ENCODE data around the gene HNRNPA0. TPM values are rescaled to one million over a fixed set of nuclear protein-coding genes. Genes with fewer than 3 reads are reported as not detected.
"Not testable (repeated sequence)": the region's sequence is repeated elsewhere in the genome, so short reads cannot be mapped to it uniquely, and the experiment has no call there.

Gene HNRNPA0
- total and polyA plus RNA-seq, 5 donors: 16.7 to 26.7 (median 19.5) TPM

GRCh38 chr5:137782984-137783536 is 28.9 kb upstream of the HNRNPA0 start:
- 66% methylated on average over 4 of the region's 4 CpGs for WGBS
- intact Hi-C loops (cut with DNase I): loop anchor here in 1 of 4 donors (5.0 kb wide), 1 partner anchor 39 kb away; no protein-coding TSS in a partner anchor

GRCh38 chr5:137782055-137782454 is 27.9 kb upstream of the HNRNPA0 start:
- ATAC-seq: no peak
- Histone ChIP-seq H3K27ac (ENCODE audit: low read length) (no peak overlapping the region), H3K9me3 (ENCODE audit: control insufficient read depth, low read length) (no peaks in the 10 kb centered on the region), H3K27me3 (ENCODE audit: control insufficient read depth, insufficient read depth) (no peaks in the 10 kb centered on the region), H3K4me3 (ENCODE audit: low read length) (no peak overlapping the region), H3K4me1 (ENCODE audit: control insufficient read depth, insufficient read depth, low read length) (no peaks in the 10 kb centered on the region)
- no peak for DNase-seq
- WGBS: 97% methylated on average over 2 of the region's 2 CpGs
- intact Hi-C loops (cut with DNase I): loop anchor here in 1 of 4 donors (5.0 kb wide), 1 partner anchor 40 kb away; no protein-coding TSS in a partner anchor

More at GRCh38 chr5:137782984-137783536, 28.9 kb upstream of the HNRNPA0 start:
- Histone ChIP-seq H3K4me3 (ENCODE audit: low read length) (no peak overlapping the region), H3K9me3 (ENCODE audit: control insufficient read depth, low read length) (no peaks in the 10 kb centered on the region), H3K4me1 (ENCODE audit: control insufficient read depth, insufficient read depth, low read length) (no peaks in the 10 kb centered on the region), H3K27me3 (ENCODE audit: control insufficient read depth, insufficient read depth) (no peaks in the 10 kb centered on the region), H3K27ac (ENCODE audit: low read length) (no peak overlapping the region)
- no peak for ATAC-seq
- DNase-seq: peak in 1 of 3 donors; percentile 22

DNA sequence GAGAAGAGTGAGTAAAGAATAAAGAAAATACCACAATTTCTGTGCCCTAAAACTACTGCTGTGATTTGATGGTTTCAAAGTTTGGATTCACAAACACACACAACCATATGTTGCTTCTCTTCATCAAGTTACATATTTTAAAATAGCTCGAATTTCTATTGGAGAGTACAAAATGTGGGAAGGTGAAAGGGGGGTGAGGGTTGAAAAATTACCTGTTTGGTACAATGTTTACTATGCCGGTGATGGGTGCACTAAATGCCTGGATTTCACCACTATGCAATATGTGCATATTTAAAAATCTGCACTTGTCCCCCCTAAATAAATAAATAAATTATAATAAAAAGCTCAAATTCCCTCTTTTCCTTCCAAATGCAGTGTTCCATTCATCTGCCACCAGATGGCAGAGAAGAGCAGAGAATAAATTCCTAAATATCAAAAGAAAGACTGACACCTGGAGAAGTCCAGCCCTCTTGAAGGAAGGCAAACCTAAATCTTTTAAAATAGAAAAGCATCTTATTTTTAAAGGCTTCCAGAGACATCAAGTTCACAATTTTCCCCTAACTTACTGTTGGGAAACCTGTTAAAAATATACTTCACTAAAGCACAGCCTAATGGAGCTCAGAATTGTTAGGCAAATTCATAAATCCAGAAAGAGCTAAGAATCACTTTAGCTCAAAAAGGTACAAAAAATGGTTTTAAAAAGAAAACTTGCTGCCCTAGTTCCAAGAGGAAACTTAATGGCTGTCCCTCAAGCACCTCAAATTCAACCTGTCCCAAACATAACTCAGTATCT is 24.8 kb upstream of the HNRNPA0 start:
- ATAC-seq: no peak
- DNase-seq: no peak
- Histone ChIP-seq H3K27ac (ENCODE audit: low read length) (no peak overlapping the region), H3K4me3 (ENCODE audit: low read length) (no peak overlapping the region), H3K4me1 (ENCODE audit: control insufficient read depth, insufficient read depth, low read length) (no peaks in the 10 kb centered on the region), H3K27me3 (ENCODE audit: control insufficient read depth, insufficient read depth) (no peaks in the 10 kb centered on the region), H3K9me3 (ENCODE audit: control insufficient read depth, low read length) (no peaks in the 10 kb centered on the region)
- intact Hi-C loops (cut with DNase I): loop anchor here in 1 of 4 donors (10.0 kb wide), 1 partner anchor 356 kb away; the partner anchor contains the start of gene NME5
- 51% methylated on average over 2 of the region's 2 CpGs for WGBS

GRCh38 chr5:137767937-137768336 is 13.8 kb upstream of the HNRNPA0 start:
- H3K27me3 ChIP-seq (ENCODE audit: control insufficient read depth, insufficient read depth); H3K4me1 ChIP-seq (ENCODE audit: control insufficient read depth, insufficient read depth, low read length); DNase-seq; H3K4me3 ChIP-seq (ENCODE audit: low read length); H3K27ac ChIP-seq (ENCODE audit: low read length); ATAC-seq; H3K9me3 ChIP-seq (ENCODE audit: control insufficient read depth, low read length): not testable (repeated sequence)
- 93% methylated on average over 5 of the region's 5 CpGs for WGBS
- intact Hi-C loops (cut with DNase I): loop anchor here in 1 of 4 donors (10.0 kb wide), 1 partner anchor 367 kb away; the partner anchor contains the start of gene NME5

- H3K4me3 ChIP-seq (ENCODE audit: low read length): no peak overlapping the region
- no peak overlapping the region for H3K27ac ChIP-seq (ENCODE audit: low read length)
- no peaks in the 10 kb centered on the region for H3K27me3 ChIP-seq (ENCODE audit: control insufficient read depth, insufficient read depth)
- intact Hi-C loops (cut with DNase I): loop anchor here in 1 of 4 donors (10.0 kb wide), 1 partner anchor 373 kb away; the partner anchor contains the start of gene NME5
- no peaks in the 10 kb centered on the region for H3K4me1 ChIP-seq (ENCODE audit: control insufficient read depth, insufficient read depth, low read length)
- WGBS: 87% methylated on average over 3 of the region's 3 CpGs
- no peak for DNase-seq
- H3K9me3 ChIP-seq (ENCODE audit: control insufficient read depth, low read length): no peaks in the 10 kb centered on the region
- ATAC-seq: no peak
Observed at GRCh38 chr5:137761566-137761965, 7.4 kb upstream of the HNRNPA0 start.

DNA sequence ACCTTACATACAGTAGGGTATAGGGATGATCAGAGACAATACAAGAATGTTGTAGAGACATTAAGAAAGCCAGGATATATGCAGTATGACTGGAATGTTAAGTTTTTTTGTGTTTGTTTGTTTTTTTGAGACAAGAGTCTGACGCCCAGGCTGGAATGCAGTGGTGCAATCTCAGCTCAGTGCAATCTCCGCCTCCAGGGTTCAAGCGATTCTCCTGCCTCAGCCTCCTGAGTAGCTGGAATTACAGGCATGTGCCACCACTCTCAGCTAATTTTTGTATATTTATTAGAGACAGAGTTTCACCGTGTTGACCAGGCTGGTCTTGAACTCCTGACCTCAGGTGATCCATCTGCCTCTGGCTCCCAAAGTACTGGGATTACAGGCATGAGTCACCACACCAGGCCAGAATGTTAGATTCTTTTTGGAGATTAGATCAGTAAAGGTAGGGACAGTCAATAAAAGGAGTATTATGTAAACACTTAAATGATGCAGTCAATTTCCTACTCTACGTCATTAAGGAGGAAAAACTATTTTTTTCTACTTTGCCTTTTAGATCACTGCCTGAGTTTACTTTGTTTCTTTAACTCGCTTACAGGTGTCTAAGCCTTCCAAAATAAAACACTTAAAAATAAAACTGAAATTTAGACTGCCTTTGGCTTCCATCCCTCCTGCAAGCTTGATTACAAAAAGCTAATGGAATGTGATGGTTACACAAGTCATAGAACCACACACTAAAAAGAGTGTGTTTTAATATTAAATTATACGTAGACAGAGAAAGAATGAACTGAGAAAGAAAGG is 6.8 kb upstream of the HNRNPA0 start:
- no peaks in the 10 kb centered on the region for H3K27me3 ChIP-seq (ENCODE audit: control insufficient read depth, insufficient read depth)
- DNase-seq: no peak
- WGBS: 88% methylated on average over 7 of the region's 7 CpGs
- no peaks in the 10 kb centered on the region for H3K9me3 ChIP-seq (ENCODE audit: control insufficient read depth, low read length)
- H3K4me1 ChIP-seq (ENCODE audit: control insufficient read depth, insufficient read depth, low read length): no peaks in the 10 kb centered on the region
- no peak overlapping the region for H3K4me3 ChIP-seq (ENCODE audit: low read length)
- H3K27ac ChIP-seq (ENCODE audit: low read length): no peak overlapping the region
- intact Hi-C loops (cut with DNase I): loop anchor here in 1 of 4 donors (10.0 kb wide), 1 partner anchor 374 kb away; the partner anchor contains the start of gene NME5
- no peak for ATAC-seq

DNA sequence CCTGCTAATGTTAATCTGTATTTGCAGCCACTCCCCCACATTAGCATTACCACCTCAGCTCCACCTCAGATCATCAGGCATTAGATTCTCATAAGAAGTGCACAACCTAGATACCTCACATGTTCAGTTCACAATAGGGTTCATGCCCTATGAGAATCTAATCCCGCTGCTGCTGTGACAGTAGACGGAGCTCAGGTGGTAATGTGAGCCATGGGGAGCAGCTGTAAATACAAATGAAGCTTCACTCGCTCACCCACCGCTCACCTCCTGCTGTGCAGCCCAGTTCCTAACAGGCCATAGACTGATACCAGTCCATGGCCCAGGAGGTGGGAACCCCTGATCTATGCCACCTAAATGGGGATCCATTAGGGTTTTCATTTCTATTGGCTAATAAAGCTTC is 6.1 kb upstream of the HNRNPA0 start:
- DNase-seq (no peak), ATAC-seq (no peak)
- Histone ChIP-seq H3K9me3 (ENCODE audit: control insufficient read depth, low read length) (no peaks in the 10 kb centered on the region), H3K27ac (ENCODE audit: low read length) (no peak overlapping the region), H3K27me3 (ENCODE audit: control insufficient read depth, insufficient read depth) (no peaks in the 10 kb centered on the region), H3K4me1 (ENCODE audit: control insufficient read depth, insufficient read depth, low read length) (no peaks in the 10 kb centered on the region), H3K4me3 (ENCODE audit: low read length) (no peak overlapping the region)
- 97% methylated on average over 4 of the region's 4 CpGs for WGBS
- intact Hi-C loops (cut with DNase I): loop anchor here in 1 of 4 donors (10.0 kb wide), 1 partner anchor 375 kb away; the partner anchor contains the start of gene NME5

- ATAC-seq: no peak
- no peaks in the 10 kb centered on the region for H3K4me1 ChIP-seq (ENCODE audit: control insufficient read depth, insufficient read depth, low read length)
- no peaks in the 10 kb centered on the region for H3K27me3 ChIP-seq (ENCODE audit: control insufficient read depth, insufficient read depth)
- H3K4me3 ChIP-seq (ENCODE audit: low read length): no peak overlapping the region
- intact Hi-C loops (cut with DNase I): no loop called here
- WGBS: 78% methylated on average over 6 of the region's 6 CpGs
- no peaks in the 10 kb centered on the region for H3K9me3 ChIP-seq (ENCODE audit: control insufficient read depth, low read length)
- H3K27ac ChIP-seq (ENCODE audit: low read length): no peak overlapping the region
- DNase-seq: no peak
Observed at GRCh38 chr5:137758715-137759306, 4.6 kb upstream of the HNRNPA0 start.

DNA sequence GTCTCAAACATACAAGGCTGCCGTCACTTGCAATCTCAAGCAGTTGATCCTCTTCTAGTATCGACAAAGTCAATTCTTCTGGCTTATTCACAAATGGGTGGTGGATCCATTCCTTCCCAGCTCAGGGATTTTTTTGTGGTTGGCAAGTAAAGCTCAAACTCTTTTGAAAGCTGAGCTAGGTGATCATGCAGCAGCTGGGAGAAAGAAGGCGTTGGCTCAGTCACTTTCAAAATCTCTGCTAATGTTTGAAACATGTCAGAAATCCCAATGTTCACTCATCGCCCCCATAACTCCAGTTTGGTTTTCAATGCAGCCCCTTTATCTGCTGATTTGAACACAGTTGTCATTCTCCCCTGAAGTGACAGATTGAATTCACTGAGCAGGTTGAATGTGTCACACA is 4.0 kb upstream of the HNRNPA0 start:
- DNase-seq (no peak), ATAC-seq (no peak)
- no peak overlapping the region for H3K4me3 ChIP-seq (ENCODE audit: low read length)
- WGBS: 95% methylated on average over 4 of the region's 4 CpGs
- no peaks in the 10 kb centered on the region for H3K27me3 ChIP-seq (ENCODE audit: control insufficient read depth, insufficient read depth)
- no peaks in the 10 kb centered on the region for H3K4me1 ChIP-seq (ENCODE audit: control insufficient read depth, insufficient read depth, low read length)
- H3K9me3 ChIP-seq (ENCODE audit: control insufficient read depth, low read length): no peaks in the 10 kb centered on the region
- no peak overlapping the region for H3K27ac ChIP-seq (ENCODE audit: low read length)
- intact Hi-C loops (cut with DNase I): no loop called here

DNA sequence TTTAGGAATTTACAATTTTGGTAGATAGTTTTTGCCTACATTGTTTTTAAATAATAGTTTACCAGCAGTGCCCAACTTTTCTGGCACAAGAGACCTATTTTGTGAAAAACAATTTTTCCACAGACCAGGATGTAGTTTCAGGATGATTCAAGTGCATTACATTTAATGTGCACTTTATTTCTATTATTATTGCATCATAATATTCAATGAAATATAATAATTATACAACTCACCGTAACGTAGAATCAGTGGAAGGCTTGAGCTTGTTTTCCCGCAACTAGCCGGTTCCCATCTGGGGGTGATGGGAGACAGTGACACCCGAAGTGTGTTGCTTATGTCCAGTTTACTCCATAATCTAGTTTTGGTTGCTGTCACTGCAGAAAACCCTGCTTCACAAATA is 3.5 kb upstream of the HNRNPA0 start:
- Histone ChIP-seq H3K4me1 (ENCODE audit: control insufficient read depth, insufficient read depth, low read length) (no peaks in the 10 kb centered on the region), H3K9me3 (ENCODE audit: control insufficient read depth, low read length) (no peaks in the 10 kb centered on the region), H3K4me3 (ENCODE audit: low read length) (no peak overlapping the region), H3K27ac (ENCODE audit: low read length) (no peak overlapping the region), H3K27me3 (ENCODE audit: control insufficient read depth, insufficient read depth) (no peaks in the 10 kb centered on the region)
- intact Hi-C loops (cut with DNase I): no loop called here
- 94% methylated on average over 5 of the region's 5 CpGs for WGBS
- no peak for ATAC-seq
- DNase-seq: no peak
